H1 (cell line): ENCODE results near the gene KRT9. TPM values are rescaled to one million over a fixed set of nuclear protein-coding genes. Genes with fewer than 3 reads are reported as not detected.

ENCODE experiments used
- CTCF ChIA-PET: fragments of 300-600 bp; sonication (Branson Sonifier 250); formaldehyde crosslinking; loops from one replicate; lab custom pipeline; 2021; ENCODE audit not compliant: partially characterized antibody; lab: Charles Lee
- POLR2A ChIA-PET: fragments of 300-600 bp; sonication (Branson Sonifier 250); formaldehyde crosslinking; loops from one replicate; lab custom pipeline; 2021; ENCODE audit warnings: inconsistent platforms; ENCODE audit not compliant: partially characterized antibody; lab: Charles Lee
- DNase-seq, 2 experiments: peaks; one replicate each; pipeline versions ENCODE4 v3.0.0 to v3.0.0-alpha.2; 2010 to 2022; ENCODE audit warnings: low spot score in 2 of 2, low read depth in 1 of 2, mixed read lengths in 1 of 2
- FAIRE-seq: peaks from 2 replicates; lab custom pipeline; 2011; peaks lifted over from hg19 to GRCh38; lab: Jason Lieb, UNC
- H2AFZ ChIP-seq: 2 replicates; pipeline ENCODE4 v1.8.1; 2012; ENCODE audit warnings: low read length, inconsistent platforms
- H2AK5ac ChIP-seq: 2 replicates; pipeline ENCODE4 v1.6.1; 2013; ENCODE audit warnings: low read depth, low read length
- H2BK120ac ChIP-seq: replicated peaks from 2 replicates; pipeline ENCODE3; 2013; ENCODE audit warnings: low read depth, low read length, inconsistent platforms
- H2BK12ac ChIP-seq: 2 replicates; pipeline ENCODE4 v1.6.1; 2013; ENCODE audit warnings: low read depth, low read length
- H2BK15ac ChIP-seq: 2 replicates; pipeline ENCODE4 v1.6.1; 2013; ENCODE audit warnings: low read length
- H2BK20ac ChIP-seq: 2 replicates; pipeline ENCODE4 v1.6.1; 2013; ENCODE audit warnings: low read length
- H2BK5ac ChIP-seq: 2 replicates; pipeline ENCODE4 v1.6.1; 2013; ENCODE audit warnings: low read depth, low read length
- H3K14ac ChIP-seq: 2 replicates; pipeline ENCODE4 v1.6.1; 2013; ENCODE audit warnings: inconsistent platforms; ENCODE audit not compliant: insufficient read length
- H3K18ac ChIP-seq: 2 replicates; pipeline ENCODE4 v1.6.1; 2013; ENCODE audit warnings: low read length; ENCODE audit errors: extremely low read depth
- H3K23ac ChIP-seq: 2 replicates; pipeline ENCODE4 v1.6.1; 2013; ENCODE audit warnings: inconsistent platforms; ENCODE audit not compliant: insufficient read length
- H3K23me2 ChIP-seq: 2 replicates; pipeline ENCODE4 v1.6.1; 2013; ENCODE audit warnings: low read depth, low read length
- H3K27ac ChIP-seq: 2 replicates; pipeline ENCODE4 v1.6.1; 2011; ENCODE audit warnings: low read depth, low read length, inconsistent platforms
- H3K27me3 ChIP-seq, 4 experiments: replicated peaks in 1 of 4; 1 replicate in 1 of 4; 2 replicates in 3 of 4; pipeline versions ENCODE4 v1.6.1 to v1.8.1; 2011 to 2013; ENCODE audit warnings: low read length in 3 of 4, mild to moderate bottlenecking in 3 of 4, inconsistent platforms in 2 of 4, mixed read lengths in 2 of 4, moderate library complexity in 1 of 4; ENCODE audit not compliant: control insufficient read depth in 3 of 4, insufficient read depth in 3 of 4; ENCODE audit errors: extremely low read depth in 1 of 4
- H3K36me3 ChIP-seq, 4 experiments: 2 replicates each; pipeline versions ENCODE4 v1.6.1 to v1.8.1; 2011 to 2013; ENCODE audit warnings: mild to moderate bottlenecking in 4 of 4, low read length in 3 of 4, moderate library complexity in 2 of 4, control low read depth in 1 of 4, inconsistent platforms in 1 of 4; ENCODE audit not compliant: insufficient read depth in 4 of 4, control insufficient read depth in 2 of 4
- H3K4ac ChIP-seq: replicated peaks from 2 replicates; pipeline ENCODE3; 2013; ENCODE audit warnings: low read length, low read depth, mixed read lengths, inconsistent platforms; ENCODE audit not compliant: insufficient read length
- H3K4me1 ChIP-seq, 4 experiments: replicated peaks in 1 of 4; 1 replicate in 1 of 4; 2 replicates in 3 of 4; pipeline versions ENCODE4 v1.6.1 to v1.8.1; 2011 to 2013; ENCODE audit warnings: low read length in 3 of 4, inconsistent platforms in 2 of 4, mixed read lengths in 1 of 4; ENCODE audit not compliant: insufficient read depth in 4 of 4, control insufficient read depth in 3 of 4
- H3K4me2 ChIP-seq, 2 experiments: 2 replicates each; pipeline versions ENCODE4 v1.6.1 to v1.8.1; 2011 to 2013; ENCODE audit warnings: low read depth in 2 of 2, low read length in 2 of 2, control low read depth in 1 of 2, inconsistent platforms in 1 of 2, mild to moderate bottlenecking in 1 of 2; ENCODE audit not compliant: insufficient read depth in 1 of 2
- H3K4me3 ChIP-seq, 4 experiments: fragments of 200-600, 300-600 bp in 1 of 4; sonication (generic), shearing (Covaris generic), sonication (Bioruptor Twin) in 1 of 4; 2 replicates each; pipeline versions ENCODE4 v1.5.1 to v1.8.1; 2011 to 2016; ENCODE audit warnings: low read length in 4 of 4, low read depth in 3 of 4, control low read depth in 2 of 4, inconsistent platforms in 2 of 4, mild to moderate bottlenecking in 2 of 4, mixed read lengths in 1 of 4, moderate library complexity in 1 of 4; ENCODE audit not compliant: insufficient read depth in 2 of 4; ENCODE audit errors: extremely low read depth in 1 of 4
- H3K56ac ChIP-seq: replicated peaks from 2 replicates; pipeline ENCODE3; 2013; ENCODE audit warnings: low read depth, mild to moderate bottlenecking, mixed read lengths, low read length, inconsistent platforms; ENCODE audit not compliant: insufficient read length
- H3K79me1 ChIP-seq: 2 replicates; pipeline ENCODE4 v1.6.1; 2013; ENCODE audit warnings: low read depth, low read length, control low read depth
- H3K79me2 ChIP-seq, 2 experiments: 2 replicates each; pipeline versions ENCODE4 v1.6.1 to v1.8.1; 2012 to 2013; ENCODE audit warnings: low read length in 2 of 2, mild to moderate bottlenecking in 2 of 2, inconsistent platforms in 1 of 2; ENCODE audit not compliant: insufficient read depth in 2 of 2, control insufficient read depth in 1 of 2
- H3K9ac ChIP-seq, 4 experiments: replicated peaks in 1 of 4; 1 replicate in 1 of 4; 2 replicates in 3 of 4; pipeline versions ENCODE4 v1.6.1 to v1.8.1; 2011 to 2013; ENCODE audit warnings: low read depth in 3 of 4, low read length in 3 of 4, control low read depth in 2 of 4, mild to moderate bottlenecking in 2 of 4, moderate library complexity in 2 of 4, inconsistent platforms in 1 of 4; ENCODE audit errors: extremely low read depth in 1 of 4
- H3K9me3 ChIP-seq, 2 experiments: 2 replicates each; pipeline versions ENCODE4 v1.6.1 to v1.8.1; 2012 to 2013; ENCODE audit warnings: mild to moderate bottlenecking in 2 of 2, moderate library complexity in 2 of 2, control low read depth in 1 of 2, inconsistent platforms in 1 of 2, low read depth in 1 of 2, low read length in 1 of 2, mixed read lengths in 1 of 2; ENCODE audit not compliant: insufficient read depth in 2 of 2
- H4K20me1 ChIP-seq, 2 experiments: replicated peaks in 1 of 2; 2 replicates each; pipeline versions ENCODE3 to v1.8.1; 2011 to 2013; ENCODE audit warnings: inconsistent platforms in 2 of 2, low read length in 2 of 2, mild to moderate bottlenecking in 1 of 2; ENCODE audit not compliant: insufficient read depth in 2 of 2, control insufficient read depth in 1 of 2
- H4K5ac ChIP-seq: 2 replicates; pipeline ENCODE4 v1.6.1; 2013; ENCODE audit warnings: low read length, low read depth, mixed read lengths, inconsistent platforms; ENCODE audit not compliant: insufficient read length
- H4K8ac ChIP-seq: 2 replicates; pipeline ENCODE4 v1.8.0; 2013; ENCODE audit warnings: mild to moderate bottlenecking, moderate library complexity, low read length, inconsistent platforms; ENCODE audit not compliant: insufficient read depth; ENCODE audit errors: extremely low read depth
- H4K91ac ChIP-seq: replicated peaks from 2 replicates; pipeline ENCODE3; 2013; ENCODE audit warnings: low read length, mixed read lengths, inconsistent platforms; ENCODE audit not compliant: insufficient read length
- JUN ChIP-seq: IDR thresholded peaks from 2 replicates; pipeline ENCODE4 v1.6.1; 2011; ENCODE audit warnings: low read depth, mild to moderate bottlenecking, improper control_type of control experiment, low read length
- KDM5A ChIP-seq: fragments of 200-600 bp; IDR thresholded peaks from 2 replicates; pipeline ENCODE4 v1.7.1; 2012; ENCODE audit warnings: mild to moderate bottlenecking, low read length, inconsistent platforms, mixed read lengths
- RBBP5 ChIP-seq: IDR thresholded peaks from 2 replicates; pipeline ENCODE4 v1.7.1; 2012; ENCODE audit warnings: low read depth, mild to moderate bottlenecking, inconsistent platforms, low read length, moderate library complexity, borderline replicate concordance
- TBP ChIP-seq: IDR thresholded peaks from 2 replicates; pipeline ENCODE4 v1.6.1; 2011; ENCODE audit warnings: low read depth, low read length, improper control_type of control experiment
- TCF12 ChIP-seq: IDR thresholded peaks from 2 replicates; pipeline ENCODE4 v1.6.1; 2011; ENCODE audit warnings: low read depth, mild to moderate bottlenecking, low read length
- TEAD4 ChIP-seq: IDR thresholded peaks from 2 replicates; pipeline ENCODE4 v1.6.1; 2012; ENCODE audit warnings: low read depth, low read length, inconsistent platforms, mixed read lengths
- WGBS, 2 experiments: shearing (Covaris generic) in 1 of 2; methylation state at CpG; one replicate each; pipeline versions ENCODE4 v1.1.6 to v1.1.7; 2013 to 2015; ENCODE audit warnings: low lambda C conversion rate in 2 of 2, mixed read lengths in 2 of 2, inconsistent platforms in 1 of 2, low coverage in 1 of 2, missing lambda C conversion rate in 1 of 2; ENCODE audit not compliant: insufficient replicate concordance in 2 of 2, insufficient coverage in 1 of 2, insufficient read length in 1 of 2; ENCODE audit errors: extremely low coverage in 1 of 2, missing lambda C conversion rate in 1 of 2; 5-methylcytosine and 5-hydroxymethylcytosine counted together
- polyA plus RNA-seq, 7 experiments: library from polyadenylated mRNA; depleted of rRNA in 3 of 7; stranded (reverse) in 5 of 7; unstranded in 2 of 7; fragments of >200 nt in 5 of 7; fragments of 200-250 nt in 2 of 7; gene quantifications; 1 replicate in 5 of 7; 2 replicates in 1 of 7; 4 replicates in 1 of 7; pipeline versions ENCODE4 v1.2.1 to v1.2.3, GENCODE V29; 2011 to 2013; ENCODE audit warnings: missing spikeins in 2 of 7, mixed read lengths in 2 of 7
- total RNA-seq: library from RNA; stranded (reverse); fragmentation: NEBNext Ultra II Directional; extraction: Animal tissue kit (Norgen Biotek cat#: 25700); gene quantifications from 2 replicates; pipeline ENCODE4 v1.2.1, GENCODE V29; 2021
- TF ChIP-seq, protein P1 (sequence below): IDR thresholded peaks from 2 replicates; pipeline ENCODE4 v1.6.1; 2011; ENCODE audit warnings: low read length, improper control_type of control experiment

Gene KRT9
- total and polyA plus RNA-seq, 2 of the 8 experiments (the other 6 are each of a cell fraction or from before 2014, with no cell fraction given) = not detected

DNA sequence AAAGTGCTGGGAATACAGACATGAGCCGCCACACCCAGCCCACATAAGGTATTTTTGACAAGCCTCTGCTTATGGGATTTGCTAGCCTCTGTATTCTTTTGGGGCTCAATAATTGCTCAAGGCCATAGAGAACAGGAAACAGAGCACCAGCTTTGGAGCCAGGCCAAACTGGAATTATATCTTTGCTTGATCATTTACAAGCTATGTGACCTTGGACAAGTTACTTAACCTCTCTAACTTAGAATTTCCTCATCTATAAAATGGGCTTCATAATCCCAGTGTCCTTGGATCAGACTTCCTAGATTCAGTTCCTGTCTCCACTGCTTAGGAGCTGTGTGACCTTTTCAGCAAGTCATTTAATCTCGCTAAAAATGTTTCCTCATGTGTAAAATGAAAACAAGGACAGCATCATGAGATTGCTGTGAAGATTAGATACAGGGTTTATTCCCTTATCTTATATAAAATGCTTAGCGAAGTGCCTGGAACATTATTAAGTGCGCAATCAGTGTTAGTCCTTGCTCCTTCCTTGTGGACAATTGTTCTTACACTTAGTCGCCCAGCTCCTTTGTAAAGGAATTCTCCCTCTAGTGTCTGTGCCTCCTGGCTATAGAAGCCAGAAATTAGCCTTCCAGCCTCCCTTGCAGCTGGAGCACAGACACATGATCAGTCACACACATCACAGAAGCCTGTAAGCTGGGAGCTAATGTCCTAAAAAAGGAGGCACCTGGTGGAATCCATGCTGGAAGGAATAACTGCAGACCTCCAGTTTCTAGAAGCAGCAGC, 16.6 kb downstream of the KRT9 start:
- POLR2A ChIA-PET = interaction anchor here (0.6 to 1.4 kb wide), 2 partner anchors 10 to 30 kb away, joined by 4 read pairs; no protein-coding TSS in a partner anchor
- FAIRE-seq = no peak

More for the DNA sequence above, 16.6 kb downstream of the KRT9 start:
- Histone ChIP-seq H3K79me1 (no peaks in the 10 kb centered on the region), H3K4me3 (no peak overlapping the region), H3K23ac (no peak overlapping the region), H3K79me2 (no peaks in the 10 kb centered on the region), H2BK20ac (no peak overlapping the region), H4K20me1 (no peaks in the 10 kb centered on the region), H3K18ac (no peak overlapping the region), H3K4ac (no peak overlapping the region), H3K27ac (no peak overlapping the region), H3K4me2 (no peak overlapping the region), H3K56ac (no peak overlapping the region), H3K36me3 (no peaks in the 10 kb centered on the region), H2AK5ac (no peak overlapping the region), H2BK15ac (no peak overlapping the region), H2BK5ac (no peak overlapping the region), H2BK12ac (no peak overlapping the region), H3K9me3 (no peaks in the 10 kb centered on the region), H3K4me1 (peaks cover 0 to 2% (median 0%) of the 10 kb centered on the region in 4 experiments; a peak in 3 of 7 replicates), H3K27me3 (no peaks in the 10 kb centered on the region; a peak in 2 of 7 replicates), H2AFZ (no peak overlapping the region), H4K5ac (no peak overlapping the region), H4K91ac (no peak overlapping the region), H2BK120ac (no peak overlapping the region), H4K8ac (no peak overlapping the region), H3K23me2 (no peaks in the 10 kb centered on the region; the same call in 1 of the 2 replicates), H3K9ac (no peak overlapping the region), H3K14ac (no peak overlapping the region)
- TF ChIP-seq, protein P1, sequence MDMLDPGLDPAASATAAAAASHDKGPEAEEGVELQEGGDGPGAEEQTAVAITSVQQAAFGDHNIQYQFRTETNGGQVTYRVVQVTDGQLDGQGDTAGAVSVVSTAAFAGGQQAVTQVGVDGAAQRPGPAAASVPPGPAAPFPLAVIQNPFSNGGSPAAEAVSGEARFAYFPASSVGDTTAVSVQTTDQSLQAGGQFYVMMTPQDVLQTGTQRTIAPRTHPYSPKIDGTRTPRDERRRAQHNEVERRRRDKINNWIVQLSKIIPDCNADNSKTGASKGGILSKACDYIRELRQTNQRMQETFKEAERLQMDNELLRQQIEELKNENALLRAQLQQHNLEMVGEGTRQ = no peak
- TF ChIP-seq JUN (no peak), KDM5A (no peak), TBP (no peak), TEAD4 (no peak), TCF12 (no peak), RBBP5 (no peak)
- WGBS, 2 experiments = 89% methylated on average over 5 of the region's 5 CpGs; no CpG with 5 or more reads in 1 of the 2 experiments
- CTCF ChIA-PET = interaction anchor here (0.6 to 21.2 kb wide), 4 partner anchors 24 to 126 kb away, joined by 3 to 492 read pairs (median 142); no protein-coding TSS in a partner anchor
- DNase-seq = no peak
